ENCODE results near the gene ARHGAP15.

The ARHGAP15 gene

DNA sequence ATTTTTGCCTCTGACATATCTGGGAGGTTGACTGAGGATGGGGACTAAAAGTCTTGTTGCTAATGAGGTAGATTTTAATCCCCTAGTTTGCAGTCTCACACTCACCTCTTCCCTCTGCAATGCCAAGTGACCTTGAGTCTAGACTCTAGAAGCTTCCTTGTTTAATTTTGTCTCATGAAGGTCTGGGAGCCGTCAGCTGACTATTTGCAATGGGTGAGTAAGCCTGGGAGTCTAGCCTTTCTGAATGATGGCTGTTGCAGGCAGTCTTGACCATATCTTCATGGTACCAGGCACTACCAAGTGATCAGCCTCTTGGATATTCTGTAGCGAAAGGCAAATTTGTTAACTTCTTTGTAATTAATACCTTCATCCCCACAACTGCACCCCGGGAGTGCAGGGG, 61.2 kb downstream of the ARHGAP15 start:
- no peak overlapping the region for H3K4me3 ChIP-seq (ENCODE audit: low read depth, low read length)
- TF ChIP-seq, protein P1, sequence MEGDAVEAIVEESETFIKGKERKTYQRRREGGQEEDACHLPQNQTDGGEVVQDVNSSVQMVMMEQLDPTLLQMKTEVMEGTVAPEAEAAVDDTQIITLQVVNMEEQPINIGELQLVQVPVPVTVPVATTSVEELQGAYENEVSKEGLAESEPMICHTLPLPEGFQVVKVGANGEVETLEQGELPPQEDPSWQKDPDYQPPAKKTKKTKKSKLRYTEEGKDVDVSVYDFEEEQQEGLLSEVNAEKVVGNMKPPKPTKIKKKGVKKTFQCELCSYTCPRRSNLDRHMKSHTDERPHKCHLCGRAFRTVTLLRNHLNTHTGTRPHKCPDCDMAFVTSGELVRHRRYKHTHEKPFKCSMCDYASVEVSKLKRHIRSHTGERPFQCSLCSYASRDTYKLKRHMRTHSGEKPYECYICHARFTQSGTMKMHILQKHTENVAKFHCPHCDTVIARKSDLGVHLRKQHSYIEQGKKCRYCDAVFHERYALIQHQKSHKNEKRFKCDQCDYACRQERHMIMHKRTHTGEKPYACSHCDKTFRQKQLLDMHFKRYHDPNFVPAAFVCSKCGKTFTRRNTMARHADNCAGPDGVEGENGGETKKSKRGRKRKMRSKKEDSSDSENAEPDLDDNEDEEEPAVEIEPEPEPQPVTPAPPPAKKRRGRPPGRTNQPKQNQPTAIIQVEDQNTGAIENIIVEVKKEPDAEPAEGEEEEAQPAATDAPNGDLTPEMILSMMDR (IDR thresholded peaks at IDR 0.05; ENCODE audit: low read depth, low read length): no peak

DNA sequence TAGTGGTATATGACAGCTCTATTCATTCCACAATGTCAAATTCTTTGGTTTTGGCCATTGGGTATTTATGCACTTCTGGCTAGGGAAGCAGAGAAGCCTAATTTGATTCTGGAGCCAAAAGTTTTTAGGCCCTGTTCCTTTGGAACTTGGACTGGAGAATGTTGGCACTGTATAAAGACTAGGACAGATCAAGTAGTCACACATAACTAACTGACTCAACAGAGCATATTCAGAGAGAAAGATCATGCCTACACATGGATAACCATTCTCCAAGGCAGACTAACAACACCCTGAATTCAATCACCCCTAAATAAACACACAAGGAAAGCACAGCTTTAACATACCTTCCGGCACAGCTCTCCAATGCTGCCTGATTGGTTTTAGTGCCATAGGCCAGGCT, 62.9 kb downstream of the ARHGAP15 start:
- TF ChIP-seq, protein P1 (IDR thresholded peaks at IDR 0.05; ENCODE audit: low read depth, low read length): no peak
- H3K4me3 ChIP-seq (ENCODE audit: low read depth, low read length): no peak overlapping the region

DNA sequence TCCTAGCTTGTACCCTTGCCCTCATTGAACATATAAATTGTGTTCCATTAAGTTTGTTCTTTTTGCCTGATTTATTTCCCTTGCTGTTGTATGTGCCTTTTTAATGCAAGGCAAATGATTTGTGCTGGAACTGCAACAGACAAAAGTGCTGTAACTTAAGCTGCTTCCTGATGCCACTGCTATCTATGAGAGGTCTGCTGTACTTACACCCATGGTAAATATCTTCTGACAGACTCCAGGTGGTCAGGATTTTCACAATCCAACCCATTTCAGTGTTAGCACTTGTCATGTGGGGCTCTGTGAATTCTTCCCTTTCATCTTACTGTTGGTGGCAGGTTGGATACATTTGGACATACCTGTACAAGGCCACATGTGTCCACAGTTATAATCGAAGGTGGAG, 63.5 kb downstream of the ARHGAP15 start:
- TF ChIP-seq, protein P1 (IDR thresholded peaks at IDR 0.05; ENCODE audit: low read depth, low read length): no peak

DNA sequence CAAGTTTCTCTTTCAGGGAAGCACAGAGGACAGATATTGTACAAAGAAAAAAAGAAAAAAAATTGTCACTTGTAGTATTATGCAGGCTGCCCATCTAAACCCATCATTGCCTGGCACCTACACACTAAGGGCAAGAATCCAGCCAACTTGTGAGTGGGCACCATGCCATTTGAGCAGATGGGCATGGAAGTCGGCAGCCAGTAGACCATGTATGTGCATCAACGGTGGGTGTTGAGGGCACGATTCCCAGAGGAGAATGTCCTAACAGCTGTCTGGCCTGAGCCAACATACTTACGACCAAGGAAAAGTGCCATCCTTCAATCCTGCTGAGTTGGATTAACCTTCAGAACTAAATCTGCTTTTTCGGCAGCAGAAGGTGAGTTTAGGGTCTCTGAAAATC, 63.9 kb downstream of the ARHGAP15 start:
- TF ChIP-seq, protein P1 (IDR thresholded peaks at IDR 0.05; ENCODE audit: low read depth, low read length): no peak
- no peak overlapping the region for H3K4me3 ChIP-seq (ENCODE audit: low read depth, low read length)

More for the DNA sequence above, 63.5 kb downstream of the ARHGAP15 start:
- no peak overlapping the region for H3K4me3 ChIP-seq (ENCODE audit: low read depth, low read length)

DNA sequence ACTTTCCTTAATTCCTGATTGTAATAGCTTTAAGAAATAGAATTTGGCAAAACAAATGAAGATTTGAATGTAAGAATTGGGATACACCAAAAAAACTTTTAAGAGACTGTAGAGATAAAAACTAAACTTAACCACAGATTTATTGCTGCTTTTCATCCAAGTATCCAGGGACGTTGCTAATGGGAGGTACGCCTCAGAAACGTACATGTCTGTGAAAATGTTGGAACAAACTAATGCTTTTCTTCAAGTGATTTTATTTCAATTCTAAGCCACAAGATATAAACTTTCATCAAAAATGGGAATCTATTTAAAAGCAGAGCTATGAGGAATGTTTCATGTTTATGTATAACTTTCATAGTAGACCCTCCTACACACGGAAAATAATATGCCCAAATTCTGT, 66.3 kb downstream of the ARHGAP15 start:
- TF ChIP-seq, protein P1 (IDR thresholded peaks at IDR 0.05; ENCODE audit: low read depth, low read length): no peak

DNA sequence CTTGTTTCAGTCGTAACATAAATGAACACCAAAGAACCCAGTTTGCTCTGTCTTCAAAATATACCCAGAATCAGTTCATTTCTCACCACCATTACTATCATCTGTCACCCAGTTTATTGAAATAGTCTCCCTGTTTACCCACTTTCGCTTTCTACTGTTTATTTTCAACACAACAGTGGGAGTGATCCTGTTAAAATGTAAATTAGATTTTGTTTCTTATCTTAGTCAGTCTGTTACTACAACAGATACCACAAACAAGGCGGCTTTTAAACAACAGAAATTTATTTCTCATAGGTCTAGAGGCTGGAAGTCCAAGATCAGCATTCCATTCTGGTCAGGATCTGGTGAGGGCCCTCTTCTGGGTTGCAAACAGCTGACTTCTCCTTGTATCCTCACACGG, 74.8 kb downstream of the ARHGAP15 start:
- no peak overlapping the region for H3K4me3 ChIP-seq (ENCODE audit: low read depth, low read length)
- TF ChIP-seq, protein P1 (IDR thresholded peaks at IDR 0.05; ENCODE audit: low read depth, low read length): no peak

More for the DNA sequence above, 66.3 kb downstream of the ARHGAP15 start:
- no peak overlapping the region for H3K4me3 ChIP-seq (ENCODE audit: low read depth, low read length)

DNA sequence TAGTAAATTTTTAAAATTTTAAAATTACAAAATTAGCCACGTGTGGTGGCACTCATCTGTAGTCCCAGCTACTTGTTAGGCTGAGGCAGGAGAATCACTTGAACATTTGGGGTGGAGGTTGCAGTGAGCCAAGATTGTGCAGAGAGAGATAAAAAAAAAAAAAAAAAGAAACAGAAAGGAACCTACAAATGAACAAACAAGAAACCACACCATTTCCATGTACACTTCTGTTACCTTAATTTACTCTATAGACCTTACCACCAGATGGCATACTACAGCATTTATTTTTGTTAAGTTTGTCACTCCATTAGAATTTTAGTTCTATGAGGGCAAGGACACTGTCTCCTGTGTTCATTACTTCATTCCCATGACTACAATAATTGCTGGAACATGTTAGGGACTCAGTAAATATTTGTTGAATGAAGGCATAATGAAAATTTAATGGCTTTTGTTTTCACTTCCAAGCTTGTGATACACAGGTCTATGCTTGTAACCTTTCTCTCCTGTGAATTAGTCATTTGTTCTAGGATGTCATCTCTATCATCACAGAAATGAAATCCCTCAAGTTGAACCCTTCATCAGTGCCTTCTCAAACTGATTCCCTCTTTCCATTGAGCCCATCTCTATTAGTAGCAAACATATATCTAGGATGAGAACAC, 76.0 kb downstream of the ARHGAP15 start:
- H3K4me3 ChIP-seq (ENCODE audit: low read depth, low read length): no peak overlapping the region
- TF ChIP-seq, protein P1 (IDR thresholded peaks at IDR 0.05; ENCODE audit: low read depth, low read length): no peak
